Mucosa of rectum (tissue), 2 donors: ENCODE results near the gene THPO.
A peak's percentile ranks its signal among the peaks of the same experiment; 100 is the strongest.

Experiments
- H3K27ac ChIP-seq, 2 donors: one replicate each; pipeline ENCODE4 v1.7.0; 2013; ENCODE audit warnings: inconsistent platforms in 2 of 2, low read depth in 2 of 2, low read length in 2 of 2
- H3K27me3 ChIP-seq, 2 donors: one replicate each; pipeline ENCODE4 v1.7.0; 2013; ENCODE audit warnings: low read length in 2 of 2; ENCODE audit not compliant: control insufficient read depth in 2 of 2, insufficient read depth in 2 of 2
- H3K36me3 ChIP-seq, 2 donors: one replicate each; pipeline ENCODE4 v1.7.0; 2013; ENCODE audit warnings: low read length in 2 of 2; ENCODE audit not compliant: control insufficient read depth in 2 of 2, insufficient read depth in 2 of 2
- H3K4me1 ChIP-seq, 2 donors: one replicate each; pipeline ENCODE4 v1.7.0; 2013; ENCODE audit warnings: low read length in 2 of 2, mild to moderate bottlenecking in 1 of 2; ENCODE audit not compliant: control insufficient read depth in 2 of 2, insufficient read depth in 2 of 2
- H3K4me3 ChIP-seq, 2 donors: one replicate each; pipeline ENCODE4 v1.7.0; 2013; ENCODE audit warnings: low read length in 2 of 2
- H3K9ac ChIP-seq, 2 donors: one replicate each; pipeline ENCODE4 v1.7.0; 2013; ENCODE audit warnings: low read length in 2 of 2, low read depth in 1 of 2, mild to moderate bottlenecking in 1 of 2
- H3K9me3 ChIP-seq, 2 donors: one replicate each; pipeline ENCODE4 v1.7.0; 2013; ENCODE audit warnings: low read length in 2 of 2; ENCODE audit not compliant: control insufficient read depth in 2 of 2
- donor health status: healthy.
- donor health status: Normal muscosa, but diverticular disease.

THPO gene

GRCh38 chr3:184335291-184335660 lies 42.7 kb downstream of the THPO start:
- peaks cover 22 to 25% of the 10 kb centered on the region in 2 donors for H3K4me1 ChIP-seq
- no peaks in the 10 kb centered on the region for H3K27me3 ChIP-seq
- H3K36me3 ChIP-seq: peaks cover 37 to 46% of the 10 kb centered on the region in 2 donors
- peak overlapping the region; percentile 86 to 88 for H3K9ac ChIP-seq
- no peaks in the 10 kb centered on the region for H3K9me3 ChIP-seq
- peak overlapping the region; percentile 95 to 96 for H3K27ac ChIP-seq
- peak overlapping the region in 1 of 2 donors; percentile 84 for H3K4me3 ChIP-seq

- Histone ChIP-seq H3K36me3 (peaks cover 40 to 50% of the 10 kb centered on the region in 2 donors), H3K4me3 (no peak overlapping the region), H3K9ac (no peak overlapping the region), H3K4me1 (peaks cover 22 to 25% of the 10 kb centered on the region in 2 donors), H3K27me3 (no peaks in the 10 kb centered on the region), H3K9me3 (no peaks in the 10 kb centered on the region), H3K27ac (no peak overlapping the region)
Measured at GRCh38 chr3:184334470-184335158, 43.4 kb downstream of the THPO start.

- H3K36me3 ChIP-seq: peaks cover 46 to 58% of the 10 kb centered on the region in 2 donors
- H3K9me3 ChIP-seq: no peaks in the 10 kb centered on the region
- no peak overlapping the region for H3K4me3 ChIP-seq
- H3K9ac ChIP-seq: no peak overlapping the region
- H3K27ac ChIP-seq: no peak overlapping the region
- no peaks in the 10 kb centered on the region for H3K27me3 ChIP-seq
- peaks cover 22 to 25% of the 10 kb centered on the region in 2 donors for H3K4me1 ChIP-seq
Measured at GRCh38 chr3:184333700-184334099, 44.3 kb downstream of the THPO start.

GRCh38 chr3:184333190-184333589 lies 44.8 kb downstream of the THPO start:
- H3K36me3 ChIP-seq: peaks cover 51 to 63% of the 10 kb centered on the region in 2 donors
- no peak overlapping the region for H3K4me3 ChIP-seq
- H3K4me1 ChIP-seq: peaks cover 22 to 24% of the 10 kb centered on the region in 2 donors

GRCh38 chr3:184332370-184333090 lies 45.5 kb downstream of the THPO start:
- no peak overlapping the region for H3K4me3 ChIP-seq
- no peaks in the 10 kb centered on the region for H3K9me3 ChIP-seq
- no peaks in the 10 kb centered on the region for H3K27me3 ChIP-seq
- H3K4me1 ChIP-seq: peaks cover 16 to 18% of the 10 kb centered on the region in 2 donors
- no peak overlapping the region for H3K27ac ChIP-seq
- H3K36me3 ChIP-seq: peaks cover 58 to 69% of the 10 kb centered on the region in 2 donors
- H3K9ac ChIP-seq: no peak overlapping the region

More at GRCh38 chr3:184333190-184333589, 44.8 kb downstream of the THPO start:
- Histone ChIP-seq H3K27ac (no peak overlapping the region), H3K27me3 (no peaks in the 10 kb centered on the region), H3K9ac (no peak overlapping the region), H3K9me3 (no peaks in the 10 kb centered on the region)

- Histone ChIP-seq H3K9me3 (no peaks in the 10 kb centered on the region), H3K4me1 (no peaks in the 10 kb centered on the region), H3K27me3 (no peaks in the 10 kb centered on the region), H3K27ac (no peak overlapping the region), H3K4me3 (no peak overlapping the region), H3K9ac (no peak overlapping the region), H3K36me3 (peaks cover 87 to 93% of the 10 kb centered on the region in 2 donors)
Measured at GRCh38 chr3:184328516-184328915, 49.5 kb downstream of the THPO start.

- no peak overlapping the region for H3K27ac ChIP-seq
Measured at GRCh38 chr3:184327171-184327570, 50.8 kb downstream of the THPO start.

GRCh38 chr3:184325715-184326369 lies 52.2 kb downstream of the THPO start:
- H3K9me3 ChIP-seq: no peaks in the 10 kb centered on the region
- no peak overlapping the region for H3K9ac ChIP-seq
- no peak overlapping the region for H3K4me3 ChIP-seq
- H3K4me1 ChIP-seq: no peaks in the 10 kb centered on the region
- H3K36me3 ChIP-seq: peaks cover 88 to 93% of the 10 kb centered on the region in 2 donors
- no peak overlapping the region for H3K27ac ChIP-seq
- H3K27me3 ChIP-seq: no peaks in the 10 kb centered on the region

More at GRCh38 chr3:184327171-184327570, 50.8 kb downstream of the THPO start:
- Histone ChIP-seq H3K36me3 (peaks cover 88 to 93% of the 10 kb centered on the region in 2 donors), H3K9me3 (no peaks in the 10 kb centered on the region), H3K27me3 (no peaks in the 10 kb centered on the region), H3K4me1 (no peaks in the 10 kb centered on the region), H3K4me3 (no peak overlapping the region), H3K9ac (no peak overlapping the region)

- Histone ChIP-seq H3K9ac (no peak overlapping the region), H3K36me3 (peaks cover 91 to 94% of the 10 kb centered on the region in 2 donors), H3K27me3 (no peaks in the 10 kb centered on the region), H3K9me3 (no peaks in the 10 kb centered on the region), H3K4me1 (peaks cover 2 to 3% of the 10 kb centered on the region in 2 donors), H3K4me3 (no peak overlapping the region), H3K27ac (no peak overlapping the region)
Measured at GRCh38 chr3:184325269-184325668, 52.7 kb downstream of the THPO start.

- Histone ChIP-seq H3K4me3 (no peak overlapping the region), H3K9me3 (no peaks in the 10 kb centered on the region), H3K36me3 (peaks cover 83 to 85% of the 10 kb centered on the region in 2 donors), H3K4me1 (peaks cover 12 to 16% of the 10 kb centered on the region in 2 donors), H3K27ac (no peak overlapping the region), H3K9ac (no peak overlapping the region), H3K27me3 (no peaks in the 10 kb centered on the region)
Measured at GRCh38 chr3:184323696-184324095, 54.3 kb downstream of the THPO start.
